Parathyroid adenoma (tissue), 2 donors: ENCODE data around the gene EXD3.

Experiments
- H2AFZ ChIP-seq: fragments of 300-600 bp; sonication (generic); one replicate; pipeline ENCODE4 v1.7.0; 2017; ENCODE audit warnings: antibody characterized with exemption, mild to moderate bottlenecking
- H3K27ac ChIP-seq: fragments of 300-600 bp; sonication (generic); one replicate; pipeline ENCODE4 v1.7.0; 2017
- H3K27me3 ChIP-seq: fragments of 300-600 bp; sonication (generic); one replicate; pipeline ENCODE4 v1.7.0; 2017; ENCODE audit warnings: low read length; ENCODE audit not compliant: control insufficient read depth, insufficient read depth
- H3K36me3 ChIP-seq: fragments of 300-600 bp; sonication (generic); one replicate; pipeline ENCODE4 v1.7.0; 2017; ENCODE audit warnings: low read length; ENCODE audit not compliant: control insufficient read depth, insufficient read depth
- H3K4me1 ChIP-seq: fragments of 300-600 bp; sonication (generic); one replicate; pipeline ENCODE4 v1.7.0; 2017; ENCODE audit warnings: control low read depth
- H3K4me2 ChIP-seq: fragments of 300-600 bp; sonication (generic); one replicate; pipeline ENCODE4 v1.7.0; 2017; ENCODE audit warnings: low read length
- H3K4me3 ChIP-seq: fragments of 300-600 bp; sonication (generic); one replicate; pipeline ENCODE4 v1.7.0; 2017; ENCODE audit warnings: low read depth, low read length
- H3K79me2 ChIP-seq: fragments of 300-600 bp; sonication (generic); one replicate; pipeline ENCODE4 v1.7.0; 2017; ENCODE audit warnings: control low read depth
- H3K9ac ChIP-seq: fragments of 300-600 bp; sonication (generic); one replicate; pipeline ENCODE4 v1.7.0; 2017; ENCODE audit warnings: mild to moderate bottlenecking
- H3K9me3 ChIP-seq: fragments of 300-600 bp; sonication (generic); one replicate; pipeline ENCODE4 v1.7.0; 2017; ENCODE audit warnings: low read length; ENCODE audit not compliant: control insufficient read depth
- CTCF ChIP-seq: fragments of 300-600 bp; sonication (generic); IDR thresholded peaks from one replicate; pipeline ENCODE4 v1.7.0; 2017; ENCODE audit warnings: antibody characterized with exemption, mild to moderate bottlenecking
- donor health status: primary hyperparathyroidism.

EXD3 gene

GRCh38 chr9:137391411-137391754 is 31.6 kb downstream of the EXD3 start:
- no peak for TF ChIP-seq CTCF
- Histone ChIP-seq H3K79me2 (no peaks in the 10 kb centered on the region), H3K4me3 (no peak overlapping the region), H3K4me1 (no peaks in the 10 kb centered on the region), H3K9ac (no peak overlapping the region), H3K27ac (peak overlapping the region; percentile 60), H3K36me3 (no peaks in the 10 kb centered on the region), H3K27me3 (no peaks in the 10 kb centered on the region), H3K9me3 (no peaks in the 10 kb centered on the region), H3K4me2 (no peak overlapping the region), H2AFZ (no peak overlapping the region)

GRCh38 chr9:137390553-137391410 is 32.2 kb downstream of the EXD3 start:
- Histone ChIP-seq H3K27ac (peak overlapping the region; percentile 60), H3K36me3 (no peaks in the 10 kb centered on the region), H2AFZ (no peak overlapping the region), H3K9me3 (no peaks in the 10 kb centered on the region), H3K4me2 (no peak overlapping the region), H3K4me3 (no peak overlapping the region), H3K4me1 (no peaks in the 10 kb centered on the region), H3K27me3 (no peaks in the 10 kb centered on the region), H3K9ac (no peak overlapping the region), H3K79me2 (no peaks in the 10 kb centered on the region)
- no peak for TF ChIP-seq CTCF

- Histone ChIP-seq H3K4me1 (no peaks in the 10 kb centered on the region), H3K9ac (no peak overlapping the region), H3K79me2 (no peaks in the 10 kb centered on the region), H3K9me3 (no peaks in the 10 kb centered on the region), H3K4me3 (no peak overlapping the region), H2AFZ (no peak overlapping the region), H3K36me3 (no peaks in the 10 kb centered on the region), H3K4me2 (no peak overlapping the region), H3K27me3 (no peaks in the 10 kb centered on the region), H3K27ac (no peak overlapping the region)
- no peak for TF ChIP-seq CTCF
These were observed 33.6 kb downstream of the EXD3 start for GRCh38 chr9:137389428-137389746.

- Histone ChIP-seq H3K79me2 (no peaks in the 10 kb centered on the region), H3K4me1 (no peaks in the 10 kb centered on the region), H3K27ac (no peak overlapping the region), H3K9me3 (no peaks in the 10 kb centered on the region), H3K27me3 (no peaks in the 10 kb centered on the region), H3K9ac (no peak overlapping the region), H3K4me2 (no peak overlapping the region), H2AFZ (no peak overlapping the region), H3K36me3 (no peaks in the 10 kb centered on the region), H3K4me3 (no peak overlapping the region)
- TF ChIP-seq CTCF, result no peak
These were observed 34.2 kb downstream of the EXD3 start for GRCh38 chr9:137388589-137389427.
